GM21786 (cell line): ENCODE measurements around the gene MYBBP1A.
"Not testable (repeated sequence)": the region's sequence is repeated elsewhere in the genome, so short reads cannot be mapped to it uniquely, and the experiment has no call there.

ENCODE experiments used
- ATAC-seq: cut with Tn5 transposase; IDR thresholded peaks from one replicate; pipeline ENCODE4 v1.9.1; 2021; ENCODE audit not compliant: unreplicated experiment

MYBBP1A gene

GRCh38 chr17:4590981-4591453 lies 35.8 kb upstream of the MYBBP1A start:
- ATAC-seq = no peak

- ATAC-seq = not testable (repeated sequence)
These were observed 34.9 kb upstream of the MYBBP1A start for GRCh38 chr17:4590042-4590441.

GRCh38 chr17:4588898-4589625 lies 33.9 kb upstream of the MYBBP1A start:
- no peak for ATAC-seq

GRCh38 chr17:4588391-4588790 lies 33.2 kb upstream of the MYBBP1A start:
- no peak for ATAC-seq

- no peak for ATAC-seq
These were observed 32.6 kb upstream of the MYBBP1A start for GRCh38 chr17:4587803-4588202.

- ATAC-seq = no peak
These were observed 32.0 kb upstream of the MYBBP1A start for GRCh38 chr17:4587195-4587594.

GRCh38 chr17:4586043-4586442 lies 30.9 kb upstream of the MYBBP1A start:
- no peak for ATAC-seq

- ATAC-seq = no peak
These were observed 30.4 kb upstream of the MYBBP1A start for GRCh38 chr17:4585638-4585994.

- no peak for ATAC-seq
These were observed 29.9 kb upstream of the MYBBP1A start for GRCh38 chr17:4584917-4585637.

- ATAC-seq = no peak
These were observed 29.1 kb upstream of the MYBBP1A start, which contains the start of gene SMTNL2 for GRCh38 chr17:4584101-4584916. Gene SMTNL2, plus strand, starts transcription at chr17:4584529. Its CDS starts 77 bp downstream, at chr17:4584606.

- no peak for ATAC-seq
These were observed 28.6 kb upstream of the MYBBP1A start for GRCh38 chr17:4583782-4584100.

GRCh38 chr17:4583206-4583605 lies 28.0 kb upstream of the MYBBP1A start:
- no peak for ATAC-seq

GRCh38 chr17:4582691-4583090 lies 27.5 kb upstream of the MYBBP1A start:
- ATAC-seq = no peak

- ATAC-seq = no peak
These were observed 26.9 kb upstream of the MYBBP1A start for GRCh38 chr17:4582101-4582501.

- ATAC-seq = no peak
These were observed 25.1 kb upstream of the MYBBP1A start for GRCh38 chr17:4580291-4580690.

GRCh38 chr17:4579678-4580077 lies 24.5 kb upstream of the MYBBP1A start:
- no peak for ATAC-seq

GRCh38 chr17:4578349-4578748 lies 23.2 kb upstream of the MYBBP1A start:
- ATAC-seq = not testable (repeated sequence)

GRCh38 chr17:4577386-4577993 lies 22.3 kb upstream of the MYBBP1A start:
- no peak for ATAC-seq

GRCh38 chr17:4576729-4577322 lies 21.6 kb upstream of the MYBBP1A start:
- ATAC-seq = no peak

GRCh38 chr17:4576161-4576558 lies 21.0 kb upstream of the MYBBP1A start:
- ATAC-seq = no peak
